Osteoblast (primary cell): Measurements from ENCODE around the gene DNAH7. TPM values are rescaled to one million over a fixed set of nuclear protein-coding genes. Genes with fewer than 3 reads are reported as not detected.

Experiments used
- DNase-seq: peaks from one replicate; pipeline ENCODE4 v3.0.0; 2011; ENCODE audit warnings: low spot score, mixed read lengths; ENCODE audit not compliant: insufficient read length; ENCODE audit errors: missing footprints
- H2AFZ ChIP-seq: 2 replicates; pipeline ENCODE4 v1.6.0; 2011; ENCODE audit warnings: mild to moderate bottlenecking, low read length
- H3K27ac ChIP-seq: 2 replicates; pipeline ENCODE4 v1.5.1; 2011; ENCODE audit warnings: mild to moderate bottlenecking, low read depth, low read length, moderate library complexity
- H3K27me3 ChIP-seq: 2 replicates; pipeline ENCODE4 v1.6.0; 2012; ENCODE audit warnings: mild to moderate bottlenecking, control low read depth, inconsistent platforms, low read length, moderate library complexity; ENCODE audit not compliant: insufficient read depth
- H3K36me3 ChIP-seq: 2 replicates; pipeline ENCODE4 v1.5.1; 2011; ENCODE audit warnings: mild to moderate bottlenecking, low read length, control low read depth, moderate library complexity; ENCODE audit not compliant: insufficient read depth
- H3K4me1 ChIP-seq: 2 replicates; pipeline ENCODE4 v1.5.1; 2011; ENCODE audit warnings: mild to moderate bottlenecking, low read length, control low read depth, moderate library complexity; ENCODE audit not compliant: insufficient read depth
- H3K4me2 ChIP-seq: 2 replicates; pipeline ENCODE4 v1.6.0; 2011; ENCODE audit warnings: mild to moderate bottlenecking, low read length; ENCODE audit not compliant: insufficient read depth
- H3K4me3 ChIP-seq: fragments of 200-600 bp; sonication (generic); 3 replicates; pipeline ENCODE4 v1.5.1; 2012; ENCODE audit warnings: mild to moderate bottlenecking, low read length, inconsistent platforms; ENCODE audit not compliant: insufficient read depth
- H3K79me2 ChIP-seq: 2 replicates; pipeline ENCODE4 v1.6.0; 2012; ENCODE audit warnings: mild to moderate bottlenecking, low read length, control low read depth, inconsistent platforms; ENCODE audit not compliant: insufficient read depth
- H3K9me3 ChIP-seq: 2 replicates; pipeline ENCODE4 v1.5.1; 2011; ENCODE audit warnings: low read depth, low read length, control low read depth
- H4K20me1 ChIP-seq: 2 replicates; pipeline ENCODE4 v1.6.0; 2012; ENCODE audit warnings: mild to moderate bottlenecking, low read length, control low read depth; ENCODE audit not compliant: insufficient read depth
- CTCF ChIP-seq: IDR thresholded peaks from 2 replicates; pipeline ENCODE4 v1.5.1; 2011; ENCODE audit warnings: mild to moderate bottlenecking, low read depth, low read length, moderate library complexity; ENCODE audit errors: extremely low read depth
- total RNA-seq: library from RNA; depleted of rRNA; stranded (reverse); fragments of >200 nt; gene quantifications from 2 replicates; pipeline ENCODE4 v1.2.3, GENCODE V29; 2012

The DNAH7 gene
- total RNA-seq, 1 donor, result 2.5 TPM

- Histone ChIP-seq H4K20me1 (no peaks in the 10 kb centered on the region), H2AFZ (no peak overlapping the region), H3K4me3 (no peak overlapping the region), H3K4me2 (no peak overlapping the region), H3K4me1 (no peaks in the 10 kb centered on the region), H3K79me2 (no peaks in the 10 kb centered on the region), H3K27ac (no peak overlapping the region), H3K9me3 (no peaks in the 10 kb centered on the region), H3K27me3 (no peaks in the 10 kb centered on the region), H3K36me3 (no peaks in the 10 kb centered on the region)
- no peak for TF ChIP-seq CTCF
- no peak for DNase-seq
These were observed 211.5 kb downstream of the DNAH7 start for GRCh38 chr2:195857132-195857531.

- H3K9me3 ChIP-seq, result no peaks in the 10 kb centered on the region
- H3K4me2 ChIP-seq, result no peak overlapping the region
- no peak overlapping the region for H3K27ac ChIP-seq
- no peaks in the 10 kb centered on the region for H3K36me3 ChIP-seq
- no peaks in the 10 kb centered on the region for H3K27me3 ChIP-seq
- no peaks in the 10 kb centered on the region for H3K79me2 ChIP-seq
- H3K4me1 ChIP-seq, result no peaks in the 10 kb centered on the region
- no peak overlapping the region for H3K4me3 ChIP-seq
- no peak for TF ChIP-seq CTCF
- H2AFZ ChIP-seq, result no peak overlapping the region
- H4K20me1 ChIP-seq, result no peaks in the 10 kb centered on the region
- DNase-seq, result no peak
These were observed 217.9 kb downstream of the DNAH7 start for GRCh38 chr2:195850764-195851163.

GRCh38 chr2:195848119-195848899, 220.3 kb downstream of the DNAH7 start:
- H2AFZ ChIP-seq, result no peak overlapping the region
- H3K36me3 ChIP-seq, result no peaks in the 10 kb centered on the region
- H3K27me3 ChIP-seq, result no peaks in the 10 kb centered on the region
- no peaks in the 10 kb centered on the region for H3K79me2 ChIP-seq
- no peaks in the 10 kb centered on the region for H3K4me1 ChIP-seq
- no peak for TF ChIP-seq CTCF
- no peak overlapping the region for H3K27ac ChIP-seq
- no peak overlapping the region for H3K4me2 ChIP-seq
- no peaks in the 10 kb centered on the region for H4K20me1 ChIP-seq
- no peaks in the 10 kb centered on the region for H3K9me3 ChIP-seq
- H3K4me3 ChIP-seq, result no peak overlapping the region
- DNase-seq, result no peak

GRCh38 chr2:195842932-195843331, 225.7 kb downstream of the DNAH7 start:
- H3K4me3 ChIP-seq, result peak overlapping the region; percentile 40
- H2AFZ ChIP-seq, result peak overlapping the region; percentile 73
- no peaks in the 10 kb centered on the region for H4K20me1 ChIP-seq
- TF ChIP-seq CTCF, result no peak
- no peaks in the 10 kb centered on the region for H3K36me3 ChIP-seq
- H3K4me1 ChIP-seq, result peaks cover 5% of the 10 kb centered on the region
- H3K9me3 ChIP-seq, result no peaks in the 10 kb centered on the region
- H3K79me2 ChIP-seq, result no peaks in the 10 kb centered on the region
- H3K4me2 ChIP-seq, result peak overlapping the region; percentile 68
- no peak for DNase-seq
- no peak overlapping the region for H3K27ac ChIP-seq
- no peaks in the 10 kb centered on the region for H3K27me3 ChIP-seq
